Mesothelial cell of epicardium (in vitro differentiated cells): Measurements from ENCODE around the gene BUB1B. TPM values are rescaled to one million over a fixed set of nuclear protein-coding genes. Genes with fewer than 3 reads are reported as not detected.

ENCODE experiments used
- DNase-seq, 2 experiments: peaks; one replicate each; pipeline ENCODE4 v3.0.0; 2021; ENCODE audit warnings: low spot score in 2 of 2; ENCODE audit not compliant: unreplicated experiment in 2 of 2
- H3K27ac Mint-ChIP-seq: 2 replicates; pipeline ENCODE4 v1.8.0; 2021; ENCODE audit warnings: mixed read lengths
- H3K27me3 Mint-ChIP-seq: 2 replicates; pipeline ENCODE4 v1.8.0; 2021; ENCODE audit warnings: low read depth, mixed read lengths
- H3K36me3 Mint-ChIP-seq: 2 replicates; pipeline ENCODE4 v1.8.0; 2021; ENCODE audit warnings: mixed read lengths
- H3K4me1 Mint-ChIP-seq: 2 replicates; pipeline ENCODE4 v1.8.0; 2021; ENCODE audit warnings: mixed read lengths
- H3K4me3 Mint-ChIP-seq: 2 replicates; pipeline ENCODE4 v1.8.0; 2021; ENCODE audit warnings: mild to moderate bottlenecking, moderate library complexity, mixed read lengths
- H3K9me3 Mint-ChIP-seq: 2 replicates; pipeline ENCODE4 v1.8.0; 2021; ENCODE audit warnings: mixed read lengths
- total RNA-seq: library from RNA; stranded (reverse); gene quantifications from 3 replicates; pipeline ENCODE4 v1.2.1, GENCODE V29; 2021
- TF ChIP-seq, protein P1 (sequence below): fragments of 200-600 bp; sonication (generic); IDR thresholded peaks from one replicate; pipeline ENCODE4 v1.5.0; 2021; ENCODE audit warnings: antibody characterized with exemption; ENCODE audit not compliant: unreplicated experiment

The BUB1B gene
- total RNA-seq, 1 donor from 2014 or later, result 35.5 TPM

DNA sequence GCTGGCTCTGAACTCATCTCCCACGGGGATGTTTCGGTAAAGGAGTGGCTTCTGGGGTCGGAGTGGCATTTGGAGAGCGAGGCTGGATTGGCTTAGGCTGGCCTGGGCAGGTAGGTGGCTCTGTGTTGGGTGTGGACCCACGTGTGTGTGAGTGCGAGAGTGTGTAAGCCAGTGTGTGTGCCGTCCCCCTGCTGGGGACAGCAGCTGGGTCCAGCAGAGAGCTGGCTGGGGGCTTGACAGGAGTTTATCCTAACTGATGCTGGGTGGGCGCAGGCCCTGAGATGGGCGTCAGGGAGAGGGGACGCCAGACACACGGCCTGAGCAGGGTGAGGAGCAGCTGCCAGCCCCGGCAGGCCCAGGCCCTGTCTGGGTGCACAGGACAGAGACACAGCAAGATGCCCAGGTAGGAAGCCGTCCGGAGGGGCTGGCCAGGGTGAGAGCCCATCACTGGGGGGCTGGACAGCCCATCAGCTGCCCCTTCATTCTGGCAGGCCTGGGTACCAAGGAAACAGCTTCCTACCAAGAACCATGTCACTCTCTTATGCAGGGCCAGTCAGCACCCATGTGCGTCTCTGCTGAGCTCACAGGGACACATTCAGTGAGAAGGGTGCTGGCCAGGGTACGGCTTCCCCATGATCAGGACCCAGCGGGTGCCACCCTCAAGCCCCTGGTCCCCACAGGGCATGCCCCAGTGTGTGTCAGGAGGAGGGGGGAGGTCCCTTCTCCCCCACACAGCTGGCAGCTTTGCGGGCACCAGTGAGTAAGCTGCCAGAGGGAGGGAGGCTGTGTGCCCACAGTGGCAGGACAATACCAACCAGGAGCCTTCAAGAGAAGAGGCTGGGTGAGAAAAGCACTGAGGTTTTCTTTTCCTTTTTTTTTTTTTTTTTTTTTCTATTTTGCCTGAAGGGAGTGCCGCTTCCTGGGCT is 79.1 kb downstream of the BUB1B start:
- Mint-ChIP-seq H3K27me3 (peaks cover 4% of the 10 kb centered on the region), H3K9me3 (no peaks in the 10 kb centered on the region), H3K27ac (peak overlapping the region; percentile 57), H3K4me3 (peak overlapping the region; percentile 57), H3K4me1 (peaks cover 24% of the 10 kb centered on the region), H3K36me3 (no peaks in the 10 kb centered on the region)
- DNase-seq, result no peak
- TF ChIP-seq, protein P1, sequence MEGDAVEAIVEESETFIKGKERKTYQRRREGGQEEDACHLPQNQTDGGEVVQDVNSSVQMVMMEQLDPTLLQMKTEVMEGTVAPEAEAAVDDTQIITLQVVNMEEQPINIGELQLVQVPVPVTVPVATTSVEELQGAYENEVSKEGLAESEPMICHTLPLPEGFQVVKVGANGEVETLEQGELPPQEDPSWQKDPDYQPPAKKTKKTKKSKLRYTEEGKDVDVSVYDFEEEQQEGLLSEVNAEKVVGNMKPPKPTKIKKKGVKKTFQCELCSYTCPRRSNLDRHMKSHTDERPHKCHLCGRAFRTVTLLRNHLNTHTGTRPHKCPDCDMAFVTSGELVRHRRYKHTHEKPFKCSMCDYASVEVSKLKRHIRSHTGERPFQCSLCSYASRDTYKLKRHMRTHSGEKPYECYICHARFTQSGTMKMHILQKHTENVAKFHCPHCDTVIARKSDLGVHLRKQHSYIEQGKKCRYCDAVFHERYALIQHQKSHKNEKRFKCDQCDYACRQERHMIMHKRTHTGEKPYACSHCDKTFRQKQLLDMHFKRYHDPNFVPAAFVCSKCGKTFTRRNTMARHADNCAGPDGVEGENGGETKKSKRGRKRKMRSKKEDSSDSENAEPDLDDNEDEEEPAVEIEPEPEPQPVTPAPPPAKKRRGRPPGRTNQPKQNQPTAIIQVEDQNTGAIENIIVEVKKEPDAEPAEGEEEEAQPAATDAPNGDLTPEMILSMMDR, result no peak

DNA sequence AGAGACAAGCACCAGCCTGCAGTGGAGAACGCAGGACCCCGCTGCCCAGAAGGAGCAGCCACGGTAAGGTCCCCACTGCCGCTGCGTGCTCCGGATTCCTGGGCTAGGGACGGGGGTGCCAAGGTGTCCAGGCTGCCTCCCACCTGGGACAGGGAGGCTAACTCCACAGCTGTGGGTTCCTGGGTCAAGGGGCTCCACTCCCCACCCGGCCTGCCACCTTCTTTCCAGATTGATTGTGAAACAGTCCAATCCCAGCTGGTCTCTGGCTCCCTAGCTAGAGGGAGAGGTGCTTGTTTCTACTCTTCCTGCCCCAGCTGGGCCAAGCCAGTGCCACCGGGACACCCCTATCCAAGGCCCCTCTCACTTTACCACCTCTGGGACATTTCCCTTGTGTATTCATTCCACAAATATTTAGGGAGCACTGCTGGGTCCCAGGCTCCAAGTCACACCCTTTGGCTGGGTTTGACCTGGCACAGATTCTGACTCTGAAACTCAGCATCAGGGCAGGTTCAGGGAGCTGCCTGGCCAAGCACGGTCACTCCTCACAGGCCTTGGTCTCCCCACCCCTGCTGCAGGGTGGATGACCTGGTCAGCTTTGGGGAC is 79.9 kb downstream of the BUB1B start:
- Mint-ChIP-seq H3K27me3 (peaks cover 4% of the 10 kb centered on the region), H3K27ac (no peak overlapping the region), H3K36me3 (no peaks in the 10 kb centered on the region), H3K9me3 (no peaks in the 10 kb centered on the region), H3K4me1 (peaks cover 31% of the 10 kb centered on the region), H3K4me3 (no peak overlapping the region)
- no peak for DNase-seq
- TF ChIP-seq, protein P1, result no peak

DNA sequence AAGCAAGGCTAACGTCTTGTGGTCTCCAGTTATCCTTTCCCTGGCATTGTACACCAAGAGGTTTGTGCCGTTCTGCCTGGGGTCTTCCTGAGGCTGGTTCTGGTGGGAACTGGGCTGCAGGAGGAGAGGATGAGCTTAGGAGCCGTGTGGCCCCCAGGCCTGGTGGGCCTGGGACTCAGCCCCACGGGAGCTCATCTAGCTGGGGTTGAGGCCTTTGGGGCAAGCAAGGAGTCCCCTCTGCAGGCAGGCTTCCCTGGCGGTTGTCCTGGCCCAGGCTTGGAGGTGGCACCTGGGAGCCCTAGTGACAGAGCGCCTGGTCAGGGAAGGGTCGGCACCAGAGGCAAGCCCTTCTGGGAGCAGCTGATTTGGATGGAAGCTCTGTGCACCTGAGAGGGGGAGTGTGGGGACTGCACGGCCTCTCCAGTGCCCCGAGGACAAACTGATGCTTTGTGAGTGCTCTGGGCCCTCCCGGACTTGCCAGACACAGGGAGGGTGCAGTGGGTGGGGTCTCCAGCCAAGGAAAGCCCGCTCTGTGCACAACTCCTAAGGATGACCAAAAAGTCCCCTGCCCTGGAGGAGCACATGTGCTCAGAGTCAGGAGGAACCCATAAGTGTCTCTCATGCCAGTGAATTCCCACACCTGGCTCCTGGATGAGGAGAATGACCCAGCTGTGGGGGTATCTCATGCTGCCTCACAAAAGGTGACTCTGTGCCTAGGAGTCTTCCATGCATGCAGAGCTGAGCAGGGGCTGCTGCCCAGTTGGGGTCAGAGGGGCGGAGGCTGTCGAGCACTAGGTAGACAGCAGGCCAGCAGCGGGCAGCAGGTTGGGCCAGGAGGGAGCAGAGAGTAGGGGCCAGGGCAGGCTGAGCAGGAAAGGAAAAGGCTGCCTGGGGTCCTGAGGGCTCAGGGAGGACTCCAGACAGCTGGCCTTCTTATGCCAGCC is 80.7 kb downstream of the BUB1B start:
- H3K27me3 Mint-ChIP-seq, result peaks cover 4% of the 10 kb centered on the region
- H3K4me3 Mint-ChIP-seq, result no peak overlapping the region
- H3K36me3 Mint-ChIP-seq, result no peaks in the 10 kb centered on the region
- no peak overlapping the region for H3K27ac Mint-ChIP-seq
- TF ChIP-seq, protein P1, result no peak
- H3K9me3 Mint-ChIP-seq, result no peaks in the 10 kb centered on the region
- DNase-seq, result no peak
- H3K4me1 Mint-ChIP-seq, result peaks cover 37% of the 10 kb centered on the region

DNA sequence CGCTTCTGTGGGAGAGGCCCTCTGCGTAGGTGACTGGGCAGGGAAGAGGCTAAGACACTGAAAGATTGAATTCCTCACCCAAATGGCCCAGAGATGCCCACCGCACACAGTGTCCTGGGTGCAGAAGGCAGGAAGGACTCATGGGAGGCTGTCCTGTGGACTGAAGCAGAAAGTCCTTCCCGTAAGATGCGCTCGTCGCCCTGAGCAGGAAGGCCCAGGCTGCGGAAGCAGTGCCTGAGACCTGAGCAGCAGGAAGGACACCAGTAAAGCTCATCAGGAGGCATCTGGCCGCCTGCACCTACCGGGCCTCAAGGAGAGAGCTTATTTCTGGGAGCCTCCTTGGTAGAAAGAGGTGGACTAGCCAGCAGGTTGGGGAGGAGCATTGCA is 81.3 kb downstream of the BUB1B start:
- TF ChIP-seq, protein P1, result no peak
- peaks cover 37% of the 10 kb centered on the region for H3K4me1 Mint-ChIP-seq
- H3K9me3 Mint-ChIP-seq, result no peaks in the 10 kb centered on the region
- no peak overlapping the region for H3K4me3 Mint-ChIP-seq
- peaks cover 4% of the 10 kb centered on the region for H3K27me3 Mint-ChIP-seq
- H3K36me3 Mint-ChIP-seq, result no peaks in the 10 kb centered on the region
- DNase-seq, result no peak
- no peak overlapping the region for H3K27ac Mint-ChIP-seq

DNA sequence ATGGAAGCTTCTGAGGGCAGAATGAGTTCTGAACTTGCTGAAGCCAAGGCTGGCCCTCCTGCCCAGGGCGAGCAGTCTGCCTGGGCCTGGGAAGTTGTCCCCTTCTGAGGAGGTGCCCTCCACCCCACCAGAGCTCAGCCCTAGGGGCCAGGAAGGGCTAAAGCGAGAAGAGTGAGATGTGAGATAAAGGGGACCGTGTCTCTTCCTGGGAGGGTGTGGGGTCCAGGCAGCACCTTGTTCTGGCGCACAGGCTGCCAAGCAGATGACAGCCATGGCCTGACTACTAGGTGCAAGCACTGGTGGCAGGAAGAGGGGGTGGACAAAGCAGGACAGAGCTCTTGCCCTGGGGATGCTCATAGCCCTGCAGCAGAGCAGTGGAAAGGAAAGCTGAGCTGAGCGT is 81.7 kb downstream of the BUB1B start:
- no peaks in the 10 kb centered on the region for H3K36me3 Mint-ChIP-seq
- DNase-seq, result no peak
- TF ChIP-seq, protein P1, result no peak
- no peak overlapping the region for H3K27ac Mint-ChIP-seq
- no peaks in the 10 kb centered on the region for H3K9me3 Mint-ChIP-seq
- H3K27me3 Mint-ChIP-seq, result peaks cover 4% of the 10 kb centered on the region
- no peak overlapping the region for H3K4me3 Mint-ChIP-seq
- H3K4me1 Mint-ChIP-seq, result peaks cover 37% of the 10 kb centered on the region
